ENCODE results near the gene ATP5PB.

GRCh38 chr1:111490220-111490619 lies 41.0 kb downstream of the ATP5PB start:
- TF ChIP-seq, protein P1, sequence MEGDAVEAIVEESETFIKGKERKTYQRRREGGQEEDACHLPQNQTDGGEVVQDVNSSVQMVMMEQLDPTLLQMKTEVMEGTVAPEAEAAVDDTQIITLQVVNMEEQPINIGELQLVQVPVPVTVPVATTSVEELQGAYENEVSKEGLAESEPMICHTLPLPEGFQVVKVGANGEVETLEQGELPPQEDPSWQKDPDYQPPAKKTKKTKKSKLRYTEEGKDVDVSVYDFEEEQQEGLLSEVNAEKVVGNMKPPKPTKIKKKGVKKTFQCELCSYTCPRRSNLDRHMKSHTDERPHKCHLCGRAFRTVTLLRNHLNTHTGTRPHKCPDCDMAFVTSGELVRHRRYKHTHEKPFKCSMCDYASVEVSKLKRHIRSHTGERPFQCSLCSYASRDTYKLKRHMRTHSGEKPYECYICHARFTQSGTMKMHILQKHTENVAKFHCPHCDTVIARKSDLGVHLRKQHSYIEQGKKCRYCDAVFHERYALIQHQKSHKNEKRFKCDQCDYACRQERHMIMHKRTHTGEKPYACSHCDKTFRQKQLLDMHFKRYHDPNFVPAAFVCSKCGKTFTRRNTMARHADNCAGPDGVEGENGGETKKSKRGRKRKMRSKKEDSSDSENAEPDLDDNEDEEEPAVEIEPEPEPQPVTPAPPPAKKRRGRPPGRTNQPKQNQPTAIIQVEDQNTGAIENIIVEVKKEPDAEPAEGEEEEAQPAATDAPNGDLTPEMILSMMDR (conservative IDR thresholded peaks at IDR 0.05; ENCODE audit: low read depth, low read length): no peak
- no peak for TF ChIP-seq EZH2 (IDR thresholded peaks at IDR 0.05; ENCODE audit: borderline replicate concordance, low read depth, low read length, poor library complexity, severe bottlenecking)
